Measurements from ENCODE around the gene PCYT2.

PCYT2 gene

GRCh38 chr17:81870131-81870980 lies 40.8 kb downstream of the PCYT2 start:
- H3K27me3 ChIP-seq (replicated peaks; ENCODE audit: control insufficient read depth, insufficient read depth, low read length) = no peaks in the 10 kb centered on the region
- peak; percentile 63 for DNase-seq (ENCODE audit: extremely low read depth, insufficient read length)
- H3K36me3 ChIP-seq (ENCODE audit: control insufficient read depth, insufficient read depth, low read length) = peaks cover 28% of the 10 kb centered on the region
- peak overlapping the region; percentile 90 for H3K4me3 ChIP-seq (replicated peaks; ENCODE audit: low read depth, low read length)
- TF ChIP-seq CTCF (IDR thresholded peaks at IDR 0.05; ENCODE audit: insufficient read depth, low read length, poor library complexity, severe bottlenecking) = no peak

- Histone ChIP-seq H3K27me3 (replicated peaks; ENCODE audit: control insufficient read depth, insufficient read depth, low read length) (no peaks in the 10 kb centered on the region), H3K36me3 (ENCODE audit: control insufficient read depth, insufficient read depth, low read length) (peaks cover 30% of the 10 kb centered on the region), H3K4me3 (replicated peaks; ENCODE audit: low read depth, low read length) (peak overlapping the region; percentile 90)
- DNase-seq (ENCODE audit: extremely low read depth, insufficient read length) = peak; percentile 70
- TF ChIP-seq CTCF (IDR thresholded peaks at IDR 0.05; ENCODE audit: insufficient read depth, low read length, poor library complexity, severe bottlenecking) = peak; percentile 92
These were observed 41.7 kb downstream of the PCYT2 start for GRCh38 chr17:81869221-81870130.

GRCh38 chr17:81868674-81869220 lies 42.5 kb downstream of the PCYT2 start:
- peak overlapping the region; percentile 90 for H3K4me3 ChIP-seq (replicated peaks; ENCODE audit: low read depth, low read length)
- peaks cover 37% of the 10 kb centered on the region for H3K36me3 ChIP-seq (ENCODE audit: control insufficient read depth, insufficient read depth, low read length)
- H3K27me3 ChIP-seq (replicated peaks; ENCODE audit: control insufficient read depth, insufficient read depth, low read length) = no peaks in the 10 kb centered on the region
- no peak for DNase-seq (ENCODE audit: extremely low read depth, insufficient read length)
- no peak for TF ChIP-seq CTCF (IDR thresholded peaks at IDR 0.05; ENCODE audit: insufficient read depth, low read length, poor library complexity, severe bottlenecking)

GRCh38 chr17:81867991-81868673 lies 43.1 kb downstream of the PCYT2 start:
- peaks cover 41% of the 10 kb centered on the region for H3K36me3 ChIP-seq (ENCODE audit: control insufficient read depth, insufficient read depth, low read length)
- H3K27me3 ChIP-seq (replicated peaks; ENCODE audit: control insufficient read depth, insufficient read depth, low read length) = no peaks in the 10 kb centered on the region

More at GRCh38 chr17:81867991-81868673, 43.1 kb downstream of the PCYT2 start:
- H3K4me3 ChIP-seq (replicated peaks; ENCODE audit: low read depth, low read length) = no peak overlapping the region
- no peak for TF ChIP-seq CTCF (IDR thresholded peaks at IDR 0.05; ENCODE audit: insufficient read depth, low read length, poor library complexity, severe bottlenecking)
- DNase-seq (ENCODE audit: extremely low read depth, insufficient read length) = no peak

All from GM06990 (cell line).